ENCODE results near the gene MROH7. TPM values are rescaled to one million over a fixed set of nuclear protein-coding genes. Genes with fewer than 3 reads are reported as not detected.

The MROH7 gene
- total RNA-seq, 2 donors from 2014 or later, result 15.9 to 20.4 TPM

DNA sequence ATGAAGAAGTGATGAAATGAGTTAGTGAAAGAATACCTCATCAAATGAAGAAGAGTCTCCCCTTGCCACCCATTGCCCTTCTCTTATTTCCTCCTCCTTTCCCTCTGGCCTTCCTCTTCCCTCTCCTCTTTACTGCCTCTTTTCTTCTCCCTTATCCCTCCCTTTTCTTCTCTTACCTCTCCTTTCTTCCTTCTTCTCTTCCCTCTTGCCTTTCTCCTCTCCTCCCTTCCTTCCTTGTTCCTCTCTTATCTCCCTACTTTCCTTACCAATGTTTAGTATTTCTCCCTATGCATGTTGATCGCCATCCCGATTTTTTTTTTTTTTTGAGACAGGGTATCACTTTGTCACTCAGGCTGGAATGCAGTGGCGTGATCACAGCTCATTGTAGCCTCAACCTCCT, 8.8 kb downstream of the MROH7 start:
- Histone ChIP-seq H3K27ac (no peak overlapping the region), H3K4me1 (ENCODE audit: control insufficient read depth in 1 of 2, low read depth in 2 of 2) (peaks cover 8 to 15% of the 10 kb centered on the region in 2 donors), H3K36me3 (no peaks in the 10 kb centered on the region), H3K9me3 (no peaks in the 10 kb centered on the region), H3K4me3 (no peak overlapping the region), H3K27me3 (replicated peaks; ENCODE audit: insufficient read depth) (no peaks in the 10 kb centered on the region)
- no peak for ATAC-seq (ENCODE audit: insufficient number of reproducible peaks, low FRiP score, low read depth)
- TF ChIP-seq, protein P1, sequence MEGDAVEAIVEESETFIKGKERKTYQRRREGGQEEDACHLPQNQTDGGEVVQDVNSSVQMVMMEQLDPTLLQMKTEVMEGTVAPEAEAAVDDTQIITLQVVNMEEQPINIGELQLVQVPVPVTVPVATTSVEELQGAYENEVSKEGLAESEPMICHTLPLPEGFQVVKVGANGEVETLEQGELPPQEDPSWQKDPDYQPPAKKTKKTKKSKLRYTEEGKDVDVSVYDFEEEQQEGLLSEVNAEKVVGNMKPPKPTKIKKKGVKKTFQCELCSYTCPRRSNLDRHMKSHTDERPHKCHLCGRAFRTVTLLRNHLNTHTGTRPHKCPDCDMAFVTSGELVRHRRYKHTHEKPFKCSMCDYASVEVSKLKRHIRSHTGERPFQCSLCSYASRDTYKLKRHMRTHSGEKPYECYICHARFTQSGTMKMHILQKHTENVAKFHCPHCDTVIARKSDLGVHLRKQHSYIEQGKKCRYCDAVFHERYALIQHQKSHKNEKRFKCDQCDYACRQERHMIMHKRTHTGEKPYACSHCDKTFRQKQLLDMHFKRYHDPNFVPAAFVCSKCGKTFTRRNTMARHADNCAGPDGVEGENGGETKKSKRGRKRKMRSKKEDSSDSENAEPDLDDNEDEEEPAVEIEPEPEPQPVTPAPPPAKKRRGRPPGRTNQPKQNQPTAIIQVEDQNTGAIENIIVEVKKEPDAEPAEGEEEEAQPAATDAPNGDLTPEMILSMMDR (IDR thresholded peaks at IDR 0.05), result no peak
- DNase-seq (ENCODE audit: low spot score), result no peak

DNA sequence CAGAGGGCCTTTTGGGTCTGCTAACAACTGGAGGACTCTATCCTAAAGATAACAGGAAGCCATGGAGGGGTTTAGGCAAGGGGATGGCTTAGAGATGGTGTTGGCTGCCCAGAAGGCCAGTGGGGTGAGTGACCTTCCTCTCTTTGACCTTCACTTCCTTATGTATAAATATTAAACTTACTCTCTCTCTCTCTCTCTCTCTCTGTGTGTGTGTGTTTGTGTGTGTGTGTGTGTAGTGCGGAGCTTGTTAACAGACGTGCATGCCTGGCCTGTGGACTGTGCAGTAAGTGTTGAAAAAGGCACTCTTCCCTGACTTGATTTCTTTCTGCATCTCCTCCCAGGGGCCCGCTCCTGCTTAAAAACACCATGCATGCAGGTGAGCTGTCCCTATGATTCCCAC, 10.0 kb downstream of the MROH7 start:
- Histone ChIP-seq H3K36me3 (no peaks in the 10 kb centered on the region), H3K27me3 (replicated peaks; ENCODE audit: insufficient read depth) (no peaks in the 10 kb centered on the region), H3K27ac (no peak overlapping the region), H3K4me1 (ENCODE audit: control insufficient read depth in 1 of 2, low read depth in 2 of 2) (peaks cover 0 to 3% of the 10 kb centered on the region in 2 donors), H3K9me3 (no peaks in the 10 kb centered on the region), H3K4me3 (no peak overlapping the region)
- TF ChIP-seq, protein P1 (IDR thresholded peaks at IDR 0.05), result no peak
- DNase-seq (ENCODE audit: low spot score) (no peak), ATAC-seq (ENCODE audit: insufficient number of reproducible peaks, low FRiP score, low read depth) (no peak)

DNA sequence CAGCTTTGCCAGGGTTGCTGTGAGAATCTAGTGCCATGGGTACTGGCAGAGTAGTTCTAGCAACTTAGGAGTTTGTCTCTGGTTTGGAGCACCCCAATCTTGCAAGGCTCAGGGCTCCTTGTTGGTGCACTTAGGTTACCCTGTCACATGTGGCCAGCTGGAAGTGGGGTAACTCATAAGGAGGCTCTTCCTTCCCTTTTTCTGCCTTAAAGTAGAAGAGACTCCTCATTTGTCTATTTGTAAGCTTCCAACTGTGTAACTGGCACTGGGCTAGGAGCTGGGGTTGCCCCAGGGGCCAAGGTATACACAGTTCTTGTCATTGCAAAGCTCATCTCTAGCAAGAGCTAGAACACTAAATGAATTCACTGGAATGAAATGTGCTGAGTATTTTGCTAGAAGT, 10.6 kb downstream of the MROH7 start:
- Histone ChIP-seq H3K4me3 (no peak overlapping the region), H3K9me3 (no peaks in the 10 kb centered on the region), H3K4me1 (ENCODE audit: control insufficient read depth in 1 of 2, low read depth in 2 of 2) (peaks cover 0 to 3% of the 10 kb centered on the region in 2 donors), H3K27ac (no peak overlapping the region), H3K36me3 (no peaks in the 10 kb centered on the region), H3K27me3 (replicated peaks; ENCODE audit: insufficient read depth) (no peaks in the 10 kb centered on the region)
- TF ChIP-seq, protein P1 (IDR thresholded peaks at IDR 0.05), result no peak
- ATAC-seq (ENCODE audit: insufficient number of reproducible peaks, low FRiP score, low read depth), result no peak
- DNase-seq (ENCODE audit: low spot score), result no peak

DNA sequence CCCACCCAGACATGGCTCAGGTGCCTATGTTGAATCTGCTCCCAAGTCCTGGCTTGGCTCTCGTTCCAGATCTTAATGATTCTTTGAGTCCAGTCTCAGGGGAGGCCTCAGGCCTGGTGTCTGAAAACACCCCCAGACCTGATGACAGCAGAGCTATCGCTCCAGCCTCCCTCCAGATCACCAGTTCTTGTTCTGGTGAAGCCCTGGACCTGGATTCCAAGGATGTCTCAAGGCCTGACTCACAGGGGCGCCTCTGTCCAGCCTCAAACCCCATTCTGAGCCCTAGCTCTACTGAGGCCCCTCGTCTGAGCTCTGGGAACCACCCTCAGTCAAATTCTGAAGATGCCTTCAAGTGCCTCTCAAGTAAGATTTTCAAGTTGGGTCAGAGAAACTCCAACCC, 11.4 kb downstream of the MROH7 start:
- Histone ChIP-seq H3K9me3 (peaks cover 2% of the 10 kb centered on the region), H3K36me3 (no peaks in the 10 kb centered on the region), H3K27ac (no peak overlapping the region), H3K4me1 (ENCODE audit: control insufficient read depth in 1 of 2, low read depth in 2 of 2) (peaks cover 0 to 3% of the 10 kb centered on the region in 2 donors), H3K4me3 (no peak overlapping the region), H3K27me3 (replicated peaks; ENCODE audit: insufficient read depth) (no peaks in the 10 kb centered on the region)
- TF ChIP-seq, protein P1 (IDR thresholded peaks at IDR 0.05), result no peak
- ATAC-seq (ENCODE audit: insufficient number of reproducible peaks, low FRiP score, low read depth) (no peak), DNase-seq (ENCODE audit: low spot score) (no peak)

DNA sequence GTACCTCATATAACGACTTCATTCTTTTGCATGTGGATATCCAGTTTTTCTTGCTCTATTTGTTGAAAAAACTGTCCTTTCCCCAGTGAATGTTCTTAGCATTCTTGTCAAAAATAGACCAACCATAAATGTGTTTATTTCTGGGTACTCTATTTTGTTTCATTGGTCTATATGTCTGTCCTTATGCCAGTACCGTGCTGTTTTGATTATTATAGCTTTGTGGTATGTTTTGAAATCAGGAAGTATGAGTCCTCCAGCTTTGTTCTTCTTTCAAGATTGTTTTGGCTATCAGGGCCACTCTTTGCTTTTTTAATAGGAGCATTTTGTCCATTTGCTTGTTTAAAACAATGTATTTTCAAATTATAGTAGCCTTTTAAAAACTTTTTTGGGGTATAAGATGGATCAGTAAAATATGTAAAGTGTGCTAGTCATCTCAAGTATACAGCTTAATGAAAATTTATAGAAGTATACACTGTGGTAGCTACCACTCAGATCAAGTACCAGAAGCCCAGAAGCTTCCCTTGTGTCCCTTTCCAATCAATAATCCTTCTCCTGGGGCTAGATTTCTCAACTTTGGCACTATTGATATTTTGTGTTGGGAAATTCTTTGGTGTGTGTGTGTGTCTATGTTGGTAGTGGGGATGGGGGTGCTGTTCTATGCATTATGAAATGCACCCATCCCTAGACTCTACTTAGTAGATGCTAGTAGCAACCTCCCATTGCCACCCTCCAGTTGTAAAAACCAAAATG, 16.8 kb downstream of the MROH7 start:
- Histone ChIP-seq H3K4me3 (no peak overlapping the region), H3K27ac (no peak overlapping the region), H3K36me3 (peaks cover 4% of the 10 kb centered on the region), H3K9me3 (peaks cover 4% of the 10 kb centered on the region), H3K27me3 (replicated peaks; ENCODE audit: insufficient read depth) (no peaks in the 10 kb centered on the region), H3K4me1 (ENCODE audit: control insufficient read depth in 1 of 2, low read depth in 2 of 2) (no peaks in the 10 kb centered on the region)
- no peak for DNase-seq (ENCODE audit: low spot score)
- TF ChIP-seq, protein P1 (IDR thresholded peaks at IDR 0.05), result no peak
- no peak for ATAC-seq (ENCODE audit: insufficient number of reproducible peaks, low FRiP score, low read depth)
